SW 1271 (cell line): ENCODE data around the gene HOXB5.

Experiments
- DNase-seq, 2 experiments: peaks; one replicate each; lab custom pipeline; 2025; lab: John Stamatoyannopoulos, UW

HOXB5 gene

GRCh38 chr17:48593126-48593829 is at the start of gene HOXB5:
Gene HOXB5, minus strand, starts transcription at chr17:48593779. Its CDS starts 97 bp downstream, at chr17:48593682.
- DNase-seq: no peak

- DNase-seq: no peak
These were observed 49.5 kb upstream of the HOXB5 start for GRCh38 chr17:48642843-48643696.

- no peak for DNase-seq
These were observed 48.7 kb upstream of the HOXB5 start for GRCh38 chr17:48642059-48642842.

- no peak for DNase-seq
These were observed 48.0 kb upstream of the HOXB5 start for GRCh38 chr17:48641541-48642058.

- no peak for DNase-seq
These were observed 47.2 kb upstream of the HOXB5 start for GRCh38 chr17:48640858-48641180.

GRCh38 chr17:48639982-48640857 is 46.6 kb upstream of the HOXB5 start:
- DNase-seq: no peak

GRCh38 chr17:48639136-48639535 is 45.6 kb upstream of the HOXB5 start:
- no peak for DNase-seq

GRCh38 chr17:48637323-48638260 is 44.0 kb upstream of the HOXB5 start:
- DNase-seq: no peak

GRCh38 chr17:48636177-48637018 is 42.8 kb upstream of the HOXB5 start:
- no peak for DNase-seq

GRCh38 chr17:48634493-48635208 is 41.1 kb upstream of the HOXB5 start:
- DNase-seq: no peak

GRCh38 chr17:48633266-48633677 is 39.7 kb upstream of the HOXB5 start:
- no peak for DNase-seq

- DNase-seq: no peak
These were observed 39.1 kb upstream of the HOXB5 start for GRCh38 chr17:48632579-48633265.

- no peak for DNase-seq
These were observed 38.4 kb upstream of the HOXB5 start for GRCh38 chr17:48631693-48632578.

GRCh38 chr17:48630925-48631692 is 37.5 kb upstream of the HOXB5 start:
- no peak for DNase-seq

GRCh38 chr17:48630009-48630924 is 36.7 kb upstream of the HOXB5 start:
- DNase-seq: no peak
